Progenitor cell of endocrine pancreas (in vitro differentiated cells): Measurements from ENCODE around the gene POU2F3. TPM values are rescaled to one million over a fixed set of nuclear protein-coding genes. Genes with fewer than 3 reads are reported as not detected.

Experiments used
- DNase-seq: peaks from one replicate; pipeline ENCODE4 v3.0.0; 2021; ENCODE audit warnings: low spot score; ENCODE audit not compliant: unreplicated experiment
- H3K27ac Mint-ChIP-seq: 2 replicates; pipeline ENCODE4 v1.8.0; 2021; ENCODE audit warnings: mild to moderate bottlenecking, moderate library complexity, mixed read lengths
- H3K27me3 Mint-ChIP-seq: 2 replicates; pipeline ENCODE4 v1.8.0; 2021; ENCODE audit warnings: mixed read lengths
- H3K36me3 Mint-ChIP-seq: 2 replicates; pipeline ENCODE4 v1.8.0; 2022; ENCODE audit warnings: mixed read lengths; ENCODE audit not compliant: insufficient read depth
- H3K4me1 Mint-ChIP-seq: 2 replicates; pipeline ENCODE4 v1.8.0; 2021; ENCODE audit warnings: low read depth, mixed read lengths
- H3K4me3 Mint-ChIP-seq: 2 replicates; pipeline ENCODE4 v1.8.0; 2021; ENCODE audit warnings: low read depth, mild to moderate bottlenecking, moderate library complexity, mixed read lengths
- H3K9me3 Mint-ChIP-seq: 2 replicates; pipeline ENCODE4 v1.8.0; 2021; ENCODE audit warnings: low read depth, mixed read lengths
- CTCF ChIP-seq: fragments of 200-600 bp; sonication (generic); IDR thresholded peaks from one replicate; pipeline ENCODE4 v1.5.0; 2021; ENCODE audit warnings: antibody characterized with exemption, mild to moderate bottlenecking; ENCODE audit not compliant: unreplicated experiment
- total RNA-seq: library from RNA; stranded (reverse); gene quantifications from 2 replicates; pipeline ENCODE4 v1.2.1, GENCODE V29; 2021

The POU2F3 gene
- total RNA-seq, 1 donor from 2014 or later: not detected

DNA sequence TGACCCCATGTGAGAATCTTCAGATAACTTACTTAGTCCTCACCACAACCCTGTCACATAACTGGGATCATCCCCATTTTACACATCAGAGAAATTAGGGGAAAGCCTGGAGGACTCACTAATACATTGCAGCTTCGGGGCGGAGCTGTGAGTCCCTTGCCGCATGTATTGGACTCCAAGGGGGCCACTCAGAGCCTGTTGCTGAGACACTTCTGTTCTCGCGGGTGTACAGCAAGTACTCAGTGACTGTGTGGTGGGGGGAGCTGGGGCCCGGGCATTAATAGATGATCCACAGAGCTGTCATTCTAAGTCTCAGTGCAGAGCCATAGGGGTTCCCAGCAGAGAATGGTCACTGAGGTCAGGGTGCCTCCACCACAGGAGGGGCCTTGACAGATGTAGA lies 15.6 kb upstream of the POU2F3 start:
- Mint-ChIP-seq H3K27me3 (peaks cover 10% of the 10 kb centered on the region), H3K9me3 (no peaks in the 10 kb centered on the region), H3K4me1 (peaks cover 3% of the 10 kb centered on the region), H3K27ac (no peak overlapping the region), H3K36me3 (no peaks in the 10 kb centered on the region), H3K4me3 (no peak overlapping the region)
- no peak for DNase-seq
- TF ChIP-seq CTCF: no peak

GRCh38 chr11:120224972-120225909 lies 14.7 kb upstream of the POU2F3 start:
- Mint-ChIP-seq H3K27ac (no peak overlapping the region), H3K36me3 (no peaks in the 10 kb centered on the region), H3K4me1 (peaks cover 3% of the 10 kb centered on the region), H3K9me3 (no peaks in the 10 kb centered on the region), H3K4me3 (no peak overlapping the region), H3K27me3 (peaks cover 13% of the 10 kb centered on the region)
- no peak for TF ChIP-seq CTCF
- DNase-seq: no peak

- no peak for DNase-seq
- H3K36me3 Mint-ChIP-seq: no peaks in the 10 kb centered on the region
- H3K4me1 Mint-ChIP-seq: peaks cover under 1% of the 10 kb centered on the region
- no peak for TF ChIP-seq CTCF
- H3K4me3 Mint-ChIP-seq: no peak overlapping the region
- no peak overlapping the region for H3K27ac Mint-ChIP-seq
- no peaks in the 10 kb centered on the region for H3K9me3 Mint-ChIP-seq
- H3K27me3 Mint-ChIP-seq: peaks cover 18% of the 10 kb centered on the region
These were observed 13.7 kb upstream of the POU2F3 start for GRCh38 chr11:120226242-120226641.

GRCh38 chr11:120226714-120227113 lies 13.2 kb upstream of the POU2F3 start:
- DNase-seq: no peak
- no peaks in the 10 kb centered on the region for H3K36me3 Mint-ChIP-seq
- H3K4me3 Mint-ChIP-seq: no peak overlapping the region
- no peak overlapping the region for H3K27ac Mint-ChIP-seq
- no peak for TF ChIP-seq CTCF
- H3K4me1 Mint-ChIP-seq: no peaks in the 10 kb centered on the region
- no peaks in the 10 kb centered on the region for H3K9me3 Mint-ChIP-seq
- H3K27me3 Mint-ChIP-seq: peaks cover 23% of the 10 kb centered on the region

DNA sequence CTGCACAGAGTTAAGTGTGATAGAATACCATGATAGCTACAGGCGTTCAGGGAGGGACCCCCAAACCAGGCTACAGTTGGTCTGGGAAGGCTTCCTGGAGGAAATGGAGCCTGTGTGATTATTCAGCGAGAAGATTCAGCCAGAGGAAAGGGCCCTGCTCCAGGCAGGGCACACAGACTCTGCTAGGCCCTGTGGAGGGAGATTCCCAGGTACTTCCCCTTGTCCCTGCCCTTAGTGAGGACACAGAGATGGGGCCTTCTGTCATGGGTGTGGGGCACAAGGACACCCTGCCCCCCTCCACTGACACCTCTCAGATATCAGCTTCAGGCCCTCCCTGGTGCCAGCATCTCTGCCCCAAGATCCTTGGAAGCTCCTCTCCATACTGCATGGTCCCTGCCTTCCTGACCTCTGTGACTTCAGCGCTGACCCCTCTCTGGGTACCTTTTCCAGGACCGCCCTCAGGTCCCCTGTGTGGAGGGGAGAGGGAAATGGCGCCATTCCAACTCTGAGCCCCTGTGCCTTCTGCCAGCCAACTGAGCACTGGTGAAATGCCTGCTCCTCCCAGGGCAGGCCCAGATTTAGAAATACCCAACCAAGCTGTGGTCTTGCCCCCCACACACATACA lies 12.6 kb upstream of the POU2F3 start:
- Mint-ChIP-seq H3K4me3 (no peak overlapping the region), H3K36me3 (no peaks in the 10 kb centered on the region), H3K4me1 (no peaks in the 10 kb centered on the region), H3K27me3 (peaks cover 24% of the 10 kb centered on the region), H3K27ac (no peak overlapping the region), H3K9me3 (no peaks in the 10 kb centered on the region)
- DNase-seq: no peak
- no peak for TF ChIP-seq CTCF
